G401.6 (cell line): ENCODE data around the gene ASPRV1.

Source experiments
- FAIRE-seq: peaks from 2 replicates; lab custom pipeline; 2012; peaks lifted over from hg19 to GRCh38; lab: Jason Lieb, UNC

Gene ASPRV1

DNA sequence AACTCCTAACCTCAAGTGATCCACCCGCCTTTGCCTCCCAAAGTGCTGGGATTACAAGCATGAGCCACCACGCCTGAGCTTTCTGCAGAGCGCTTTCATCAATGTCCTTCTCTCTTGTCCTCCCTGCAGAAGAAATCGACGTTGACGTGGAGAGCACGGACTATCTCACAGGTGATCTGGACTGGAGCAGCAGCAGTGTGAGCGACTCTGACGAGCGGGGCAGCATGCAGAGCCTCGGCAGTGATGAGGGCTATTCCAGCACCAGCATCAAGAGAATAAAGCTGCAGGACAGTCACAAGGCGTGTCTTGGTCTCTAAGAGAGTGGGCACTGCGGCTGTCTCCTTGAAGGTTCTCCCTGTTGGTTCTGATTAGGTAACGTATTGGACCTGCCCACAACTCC, 23.5 kb downstream of the ASPRV1 start:
- FAIRE-seq, result no peak

DNA sequence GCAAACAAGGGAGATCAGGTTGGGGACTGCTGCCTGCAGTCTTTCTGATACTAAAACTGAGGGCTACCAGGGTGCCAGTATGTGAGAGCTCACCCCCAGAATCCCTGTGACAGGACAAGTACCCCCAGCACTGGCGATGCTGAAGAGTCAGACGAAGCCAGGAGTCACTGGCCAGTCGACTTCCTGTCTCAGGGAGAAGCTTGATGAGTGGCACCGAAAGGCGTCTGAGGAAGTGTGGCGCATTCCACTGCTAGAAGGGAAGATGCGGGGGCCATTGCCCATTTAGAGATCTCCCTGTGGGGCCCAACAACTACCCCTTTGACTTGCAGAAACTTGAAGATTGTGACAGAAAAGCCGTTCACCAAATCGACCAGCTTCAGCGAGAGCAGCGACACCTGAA, 24.5 kb downstream of the ASPRV1 start:
- no peak for FAIRE-seq

DNA sequence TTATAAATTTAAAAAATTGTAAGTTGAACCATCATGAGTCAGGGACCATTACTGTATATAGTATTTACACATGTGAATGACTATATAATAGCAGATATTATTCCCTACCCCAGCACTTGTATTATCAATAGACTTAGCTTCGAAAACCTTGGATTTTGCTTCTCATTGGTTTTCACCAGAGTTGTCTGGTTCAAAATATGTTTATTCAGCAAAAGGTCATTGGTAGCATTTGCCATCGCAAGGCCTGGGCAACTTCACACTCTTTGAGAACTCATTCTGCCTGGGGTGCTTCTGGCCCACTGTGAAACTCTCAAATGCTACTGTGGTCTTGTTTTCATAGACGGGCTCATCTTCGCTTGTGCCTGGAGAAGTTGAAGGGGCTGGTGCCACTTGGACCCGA, 26.4 kb downstream of the ASPRV1 start:
- no peak for FAIRE-seq

DNA sequence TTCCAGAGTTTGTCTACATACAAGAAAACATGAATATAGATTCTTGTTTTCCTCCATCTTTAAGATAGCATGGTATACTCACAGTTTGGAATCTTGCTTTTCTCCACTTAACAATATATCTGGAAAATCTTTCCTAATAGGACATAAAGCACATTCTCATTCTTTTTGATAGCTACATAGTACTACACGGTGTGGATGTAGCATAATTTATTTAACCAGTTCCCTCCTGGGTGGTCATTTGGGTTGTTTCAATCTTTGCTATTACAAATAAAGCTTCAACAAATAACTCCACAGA, 26.9 kb downstream of the ASPRV1 start:
- FAIRE-seq, result no peak

DNA sequence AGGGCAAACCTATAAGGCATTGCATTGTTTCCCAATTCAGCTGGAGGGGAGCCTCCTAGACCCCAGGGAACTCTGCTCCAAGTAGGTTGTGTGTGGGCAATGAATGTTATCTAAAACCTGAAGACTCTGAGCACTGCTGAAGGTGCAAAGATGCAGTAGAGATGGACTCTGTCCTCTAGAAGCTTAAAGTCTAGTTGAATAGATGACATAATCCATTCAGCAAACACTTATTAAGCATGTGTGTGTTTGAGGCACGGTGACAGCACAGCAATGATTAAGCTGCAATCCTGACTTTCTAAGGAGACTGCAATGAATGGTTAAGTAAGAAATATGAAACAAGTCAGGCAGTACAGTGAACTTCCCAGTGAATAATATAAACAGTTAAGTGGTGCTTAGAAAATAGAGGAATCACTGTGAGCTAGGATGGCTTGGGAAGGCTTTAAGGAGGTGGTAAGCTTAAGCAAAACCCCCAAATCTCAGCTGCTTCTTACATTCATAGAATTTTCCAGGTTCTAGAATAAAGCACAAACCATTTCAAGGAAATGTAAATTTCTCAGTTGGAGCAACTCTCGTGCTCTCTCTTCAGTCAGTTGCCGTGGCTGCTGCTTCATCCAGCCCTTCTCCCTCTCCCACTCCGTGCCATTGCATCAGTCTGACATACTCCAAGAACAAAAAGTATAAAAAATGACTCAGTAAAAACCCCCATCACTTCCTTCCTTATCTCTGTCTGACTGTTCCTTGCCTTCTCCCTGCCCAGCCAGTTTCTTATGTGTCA, 27.4 kb downstream of the ASPRV1 start:
- FAIRE-seq, result no peak

DNA sequence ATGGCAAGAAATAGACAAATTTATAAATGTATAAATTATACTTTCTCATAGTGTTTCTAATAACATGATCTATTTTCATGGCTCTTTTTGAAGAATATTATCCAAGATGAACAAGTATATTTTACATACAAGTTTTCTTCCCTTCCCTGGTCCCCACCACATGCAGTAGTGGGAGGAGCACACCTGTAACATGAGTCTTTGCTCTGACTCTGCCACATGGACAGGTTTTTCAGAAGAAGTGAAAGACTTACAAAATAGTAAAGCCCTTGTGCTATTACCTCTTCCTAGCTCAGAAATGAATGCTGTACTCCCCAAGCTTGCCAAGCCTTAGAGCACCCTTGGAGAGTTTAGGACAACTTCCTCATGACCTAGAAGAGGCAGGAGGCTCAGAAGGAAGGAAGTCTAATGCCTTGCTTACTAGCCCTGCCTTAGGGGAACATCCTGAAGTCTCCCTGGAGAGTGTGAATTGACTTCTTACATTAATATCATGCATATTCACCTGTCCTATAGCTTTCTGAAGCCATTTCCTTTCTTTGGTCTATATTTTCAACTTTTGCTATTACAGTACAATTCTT, 28.1 kb downstream of the ASPRV1 start:
- FAIRE-seq, result no peak

DNA sequence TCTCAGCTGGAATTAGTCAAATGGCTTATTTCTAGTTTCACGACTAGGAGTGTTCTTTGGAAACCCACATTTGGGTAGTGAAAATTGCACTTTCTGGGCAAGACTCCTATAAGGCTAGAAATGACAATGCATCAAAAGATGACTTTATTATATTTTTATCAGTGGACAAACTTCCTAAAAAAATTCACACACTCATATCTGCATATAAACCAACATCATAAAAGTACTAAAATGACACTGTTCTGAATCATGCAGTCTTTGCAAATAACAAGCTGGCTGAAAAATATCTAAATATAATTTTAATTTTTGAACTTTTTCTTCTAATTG, 28.9 kb downstream of the ASPRV1 start:
- no peak for FAIRE-seq

DNA sequence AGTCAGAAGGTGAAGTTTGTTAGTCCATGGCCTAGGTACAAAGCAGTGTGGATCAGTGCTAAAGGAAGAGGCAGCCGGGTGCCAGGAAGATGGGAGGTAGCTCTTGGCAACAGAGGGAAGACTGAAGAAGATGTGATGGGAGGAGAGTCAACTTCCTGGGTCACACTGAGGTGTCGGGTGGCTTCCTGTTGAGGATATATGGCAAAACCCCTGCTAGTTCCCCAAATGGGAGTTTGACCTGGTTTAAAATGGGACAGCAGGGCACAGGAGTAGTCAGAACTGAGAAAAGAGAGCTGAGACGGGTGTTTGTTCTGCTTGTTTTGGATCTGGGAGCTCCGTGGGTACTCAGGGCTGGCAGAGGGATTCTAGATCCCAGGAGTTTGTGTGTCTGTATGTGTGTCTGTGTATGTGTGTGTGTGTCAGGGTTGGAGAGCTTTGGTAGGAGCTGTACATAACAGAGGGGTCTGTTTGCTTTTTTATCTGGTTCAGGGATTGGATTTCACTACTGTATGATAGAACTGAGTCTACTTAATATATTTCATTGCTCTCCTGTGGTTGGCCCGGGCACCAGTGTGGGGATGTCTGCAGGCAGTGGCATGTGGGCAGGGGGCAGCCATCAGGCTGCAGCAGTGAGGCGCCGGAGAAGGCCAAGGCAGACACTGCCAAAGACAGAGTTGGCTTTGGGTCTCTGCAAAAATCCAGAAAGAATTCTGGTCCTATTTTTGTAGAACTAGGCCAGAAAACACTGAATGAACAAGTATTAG, 29.4 kb downstream of the ASPRV1 start:
- FAIRE-seq, result no peak

DNA sequence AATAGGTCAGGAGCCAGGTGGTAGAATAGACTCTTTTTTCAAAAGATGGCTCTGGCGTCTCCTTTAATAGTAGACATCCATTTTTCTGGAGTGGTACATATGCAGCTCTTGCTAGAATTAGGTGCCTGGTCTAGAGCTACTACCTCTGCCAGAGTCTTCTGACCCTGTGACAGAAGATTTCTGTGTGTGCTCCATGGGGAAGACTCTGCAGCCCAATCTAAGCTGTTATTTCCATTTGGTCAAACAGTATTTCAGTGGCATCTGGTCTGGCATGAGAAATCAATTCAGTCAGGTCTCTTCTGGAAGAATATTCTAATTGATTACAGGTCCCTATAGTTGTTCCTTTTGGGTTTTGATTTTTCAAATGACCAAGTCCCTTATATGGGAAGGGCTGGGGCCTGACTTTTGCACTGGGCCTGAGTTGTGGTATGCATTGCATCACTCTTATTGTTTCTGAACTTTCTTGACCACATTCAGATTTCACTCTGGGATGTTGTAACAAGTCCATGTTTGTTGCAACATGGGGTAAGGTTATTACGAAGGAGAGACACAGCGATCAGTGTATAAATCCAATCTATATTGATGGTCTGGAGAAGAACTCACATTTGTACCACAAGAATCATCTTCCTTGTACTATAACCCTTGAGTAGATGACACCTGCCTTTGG, 34.4 kb downstream of the ASPRV1 start:
- FAIRE-seq, result no peak

DNA sequence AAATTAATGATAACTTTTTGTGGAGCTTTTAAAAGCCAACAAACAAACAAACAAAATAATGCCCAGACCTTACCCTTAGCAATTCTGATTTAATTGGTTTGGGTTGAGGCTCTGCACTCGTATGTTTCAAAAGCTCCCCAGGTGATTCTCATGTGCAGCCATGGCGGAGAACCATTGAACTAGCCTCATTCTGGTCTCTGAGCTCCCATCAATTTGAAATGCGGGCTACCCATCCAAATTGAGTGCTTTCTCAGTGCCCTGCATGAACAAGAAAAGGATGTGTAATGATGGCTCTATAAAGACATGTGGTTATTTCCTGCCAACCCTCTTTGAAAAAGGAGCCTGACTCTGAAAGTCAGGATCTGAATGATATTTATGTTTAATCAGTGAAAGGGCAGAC, 38.3 kb downstream of the ASPRV1 start:
- FAIRE-seq, result no peak

DNA sequence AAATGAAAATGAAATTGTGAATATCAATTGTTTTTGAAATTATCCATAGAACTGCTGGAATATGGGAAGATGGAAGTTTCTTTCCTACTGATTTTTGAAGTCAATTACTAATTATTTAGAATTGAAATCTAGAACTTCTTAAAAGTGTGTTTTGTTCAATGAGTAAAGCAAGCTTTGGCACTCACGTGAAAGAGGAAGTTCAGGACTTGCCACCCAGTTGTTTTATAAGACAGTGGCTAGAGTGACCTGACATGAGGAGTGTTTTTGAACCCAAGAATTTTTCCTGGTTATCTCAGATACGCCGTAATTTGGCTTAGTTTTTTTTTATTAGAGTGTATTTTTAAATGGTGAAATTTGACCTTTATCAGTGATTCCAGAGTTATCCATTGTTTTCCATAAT, 43.0 kb downstream of the ASPRV1 start:
- FAIRE-seq, result no peak

DNA sequence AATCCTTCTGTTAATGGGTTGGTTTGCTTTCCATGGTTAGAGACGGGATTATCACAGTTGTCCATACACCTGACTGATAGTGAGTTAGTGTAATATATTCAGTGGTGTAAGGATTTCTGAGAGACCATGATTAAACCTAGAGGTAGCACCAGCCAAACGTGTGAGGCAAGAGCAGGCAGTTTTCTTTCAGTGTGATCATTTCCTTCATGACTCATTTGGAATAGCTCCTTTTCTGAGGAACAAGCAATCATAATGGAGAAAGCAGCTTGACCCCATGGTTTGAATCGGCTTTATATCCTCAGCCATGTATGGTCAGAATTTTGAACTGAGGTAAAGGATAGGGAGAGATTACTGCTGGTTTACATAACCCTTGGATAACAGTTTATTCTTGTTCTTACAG, 43.6 kb downstream of the ASPRV1 start:
- no peak for FAIRE-seq

DNA sequence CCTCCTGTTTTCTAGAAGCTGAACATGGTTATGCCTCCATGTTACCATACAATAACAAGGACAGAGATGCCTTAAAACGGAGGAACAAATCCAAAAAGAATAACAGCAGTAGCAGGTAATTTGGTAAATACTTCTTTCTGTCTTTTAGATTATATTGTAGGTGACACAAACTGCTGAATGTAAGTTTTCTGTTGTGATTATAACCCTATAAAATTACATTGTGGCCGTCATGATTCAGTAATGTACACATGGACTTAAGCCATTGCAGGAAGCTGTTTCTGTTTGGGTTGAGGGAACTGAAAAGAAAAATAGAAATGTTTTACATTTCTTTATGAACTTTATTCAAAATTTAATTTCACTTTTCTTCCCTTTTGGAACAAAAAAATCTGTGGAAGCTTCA, 45.3 kb downstream of the ASPRV1 start:
- no peak for FAIRE-seq

DNA sequence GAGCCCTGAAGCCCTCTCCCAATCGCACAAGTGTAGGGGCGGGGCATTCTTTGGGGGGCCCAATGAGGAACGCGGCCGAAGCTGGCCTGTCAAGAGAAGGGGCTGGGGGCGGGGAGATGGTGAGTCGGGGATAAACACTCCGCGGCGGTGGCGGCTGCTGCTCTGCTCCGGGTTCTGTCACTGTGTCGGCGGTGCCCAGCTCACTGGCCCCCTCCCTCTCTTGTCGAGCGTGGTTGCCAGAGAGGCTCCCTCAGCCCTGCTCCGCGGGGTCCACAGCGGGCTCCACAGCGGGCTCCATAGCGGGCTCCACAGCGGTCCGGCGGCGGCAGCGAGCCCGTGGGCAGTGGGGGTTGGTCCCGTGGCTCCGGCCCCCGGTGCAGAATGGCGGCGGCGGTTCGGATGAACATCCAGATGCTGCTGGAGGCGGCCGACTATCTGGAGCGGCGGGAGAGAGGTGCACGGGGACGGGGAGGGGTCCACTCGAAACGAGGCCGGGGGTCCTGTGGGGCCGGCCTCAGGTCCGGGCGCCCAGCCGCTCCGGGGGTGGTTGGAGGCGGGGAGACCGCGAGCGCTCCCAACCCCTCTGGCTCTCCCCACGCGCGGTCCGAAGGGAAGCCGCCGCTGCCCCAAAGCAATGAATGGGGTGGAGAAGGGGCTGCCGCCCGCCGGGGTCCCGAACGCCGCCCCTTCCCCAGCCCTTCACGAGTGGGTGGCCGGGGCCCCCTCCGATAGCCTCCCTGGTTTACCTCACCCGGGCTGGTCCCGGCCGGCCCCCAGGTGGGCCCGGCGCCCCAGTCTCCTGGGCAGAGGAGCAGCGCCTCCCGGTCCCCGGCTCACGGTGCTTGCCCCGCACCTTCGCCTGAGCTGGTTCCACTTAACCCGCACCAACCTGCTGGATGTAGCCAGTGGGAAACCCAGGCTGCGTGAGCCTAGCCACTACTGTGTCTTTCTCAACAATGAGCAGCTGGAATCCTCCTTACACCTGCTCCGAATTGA, 46.2 kb downstream of the ASPRV1 start, which contains the start of gene MXD1:
Gene MXD1 (plus strand): TSS at position 160 of the 996 bp plus-strand sequence. CDS start 222 bp downstream, at position 382.
- FAIRE-seq, result no peak

DNA sequence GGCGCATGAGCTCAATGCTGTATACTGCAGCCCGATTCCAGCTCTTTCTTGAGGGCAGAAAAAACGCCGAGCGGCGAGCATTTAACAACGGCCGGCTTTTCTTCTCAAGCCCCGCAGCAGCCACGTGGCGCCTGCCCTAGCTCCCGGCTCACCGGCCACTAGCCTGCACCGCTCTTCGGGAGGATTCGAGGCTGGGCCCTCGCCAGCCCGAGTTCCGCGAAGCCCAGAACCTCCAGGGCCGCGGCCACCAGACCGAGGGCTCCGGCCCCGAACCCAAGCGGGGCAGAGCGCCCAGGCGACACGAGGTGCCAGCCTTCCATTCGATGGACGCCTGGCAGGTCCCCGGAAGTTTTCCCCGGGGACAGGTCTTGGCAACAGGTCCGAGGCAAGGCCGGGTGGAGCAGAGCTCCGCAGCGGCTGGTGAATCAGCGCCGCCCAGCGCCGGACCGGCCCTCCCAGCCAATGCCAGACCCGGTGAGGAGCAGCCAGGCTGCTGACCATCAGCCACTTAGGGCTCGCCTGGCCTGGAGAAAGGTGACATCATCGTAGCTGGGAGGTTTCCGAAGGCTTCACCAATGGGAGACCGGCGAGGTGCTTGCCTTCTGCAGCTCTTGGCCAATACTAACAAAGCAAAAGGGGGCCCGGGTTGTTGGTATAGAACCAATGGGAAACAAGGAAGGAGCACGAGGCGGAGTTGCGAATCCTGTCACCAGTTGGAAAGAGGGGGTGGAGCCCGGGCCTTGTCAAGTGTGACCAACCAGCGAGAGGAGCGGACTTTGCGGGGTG, 47.1 kb downstream of the ASPRV1 start:
- peak; percentile 100 for FAIRE-seq

DNA sequence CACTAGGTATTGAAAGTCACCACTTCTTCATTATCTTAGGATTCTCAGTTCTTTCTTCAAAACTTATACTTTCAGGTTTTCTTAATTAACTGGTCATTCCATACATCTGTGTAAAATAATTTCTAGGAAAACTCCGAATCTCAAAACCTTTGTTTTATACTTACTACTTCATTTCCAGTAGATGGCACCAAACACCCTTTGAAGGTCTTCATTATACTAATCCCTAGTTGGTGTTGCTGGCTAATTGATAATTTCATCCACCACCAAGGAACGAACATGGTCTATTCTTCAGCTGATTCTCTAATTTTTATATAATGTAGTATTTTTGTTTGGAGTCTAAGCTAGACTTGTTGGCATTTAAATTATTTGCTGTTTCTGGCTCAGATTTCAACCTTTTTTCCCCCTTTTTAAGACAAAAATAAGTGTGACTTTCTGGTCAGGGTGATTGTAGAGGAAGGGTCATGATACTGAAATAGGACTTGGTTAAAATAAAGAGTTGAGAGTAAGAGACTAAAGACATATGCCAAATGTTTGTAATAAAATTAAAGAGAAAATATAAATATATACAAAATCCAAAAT, 49.4 kb downstream of the ASPRV1 start:
- FAIRE-seq, result peak; percentile 97
